Kidney (tissue), 14 donors: Measurements from ENCODE around the gene ADGRL3. TPM values are rescaled to one million over a fixed set of nuclear protein-coding genes. Genes with fewer than 3 reads are reported as not detected.

ENCODE experiments used
- DNase-seq, 5 donors: peaks; one replicate each; pipeline ENCODE4 v3.0.0-alpha.2; 2013 to 2020
- FAIRE-seq: peaks from 2 replicates; lab custom pipeline; 2012; peaks lifted over from hg19 to GRCh38; lab: Jason Lieb, UNC
- H3K27ac ChIP-seq, 2 donors: one replicate each; pipeline ENCODE4 v1.7.0; 2013; ENCODE audit warnings: low read depth in 2 of 2, low read length in 2 of 2, inconsistent platforms in 1 of 2
- H3K27me3 ChIP-seq: one replicate; pipeline ENCODE4 v1.7.1; 2013; ENCODE audit warnings: low read length, inconsistent platforms; ENCODE audit not compliant: control insufficient read depth, insufficient read depth
- H3K36me3 ChIP-seq, 3 donors: one replicate each; pipeline versions ENCODE4 v1.7.0 to v1.7.1; 2013; ENCODE audit warnings: low read length in 3 of 3, control low read depth in 1 of 3, inconsistent platforms in 1 of 3; ENCODE audit not compliant: insufficient read depth in 3 of 3, control insufficient read depth in 2 of 3
- H3K4me1 ChIP-seq, 3 donors: one replicate each; pipeline versions ENCODE4 v1.7.0 to v1.7.1; 2013; ENCODE audit warnings: low read length in 3 of 3, inconsistent platforms in 1 of 3, low read depth in 1 of 3; ENCODE audit not compliant: control insufficient read depth in 2 of 3, insufficient read depth in 2 of 3
- H3K4me3 ChIP-seq, 3 donors: one replicate each; pipeline versions ENCODE4 v1.7.0 to v1.8.1; 2013; ENCODE audit warnings: low read length in 3 of 3, control low read depth in 1 of 3, inconsistent platforms in 1 of 3
- H3K9ac ChIP-seq, 3 donors: one replicate each; pipeline versions ENCODE4 v1.7.0 to v1.7.1; 2013; ENCODE audit warnings: low read length in 3 of 3, control low read depth in 1 of 3, inconsistent platforms in 1 of 3
- H3K9me3 ChIP-seq, 3 donors: one replicate each; pipeline versions ENCODE4 v1.7.0 to v1.7.1; 2013; ENCODE audit warnings: low read length in 3 of 3, control low read depth in 1 of 3, inconsistent platforms in 1 of 3; ENCODE audit not compliant: control insufficient read depth in 2 of 3, insufficient read depth in 1 of 3
- intact Hi-C: fragments of 100-400 bp; cut with DNase I; formaldehyde crosslinking; loops from one replicate; pipeline ENCODE4 v1.11.1; 2022
- polyA plus RNA-seq: library from polyadenylated mRNA; stranded (reverse); fragments of 350-450 nt; fragmentation: Illumina TruSeq; extraction: RNeasy Lipid Tissue Mini Kit (QIAGEN cat#74804); gene quantifications from one replicate; pipeline ENCODE4 v1.2.3, GENCODE V29; 2014; ENCODE audit warnings: low read depth, low replicate concordance; ENCODE audit not compliant: insufficient read depth
- total RNA-seq: library from RNA; stranded (reverse); fragmentation: NEBNext Ultra II Directional; extraction: Animal tissue kit (Norgen Biotek cat#: 25700); gene quantifications from one replicate; pipeline ENCODE4 v1.2.1, GENCODE V29; 2021
- TF ChIP-seq, protein P1 (sequence below): IDR thresholded peaks from 3 replicates; pipeline ENCODE4 v1.5.1; 2012; ENCODE audit warnings: mild to moderate bottlenecking, moderate library complexity, borderline replicate concordance; ENCODE audit not compliant: insufficient read depth; ENCODE audit errors: extremely low read depth
- donor health status: control.
- donor health status: control.
- donor health status: control.
- donor health status: control.
- donor health status: control.
- donor health status: DM: yes; HTN: yes; CAD: no.
- donor health status: Normal renal cell carcinoma (clear cell type).

Gene ADGRL3
- total and polyA plus RNA-seq, 2 donors from 2014 or later = 1.3 to 8.9 TPM

DNA sequence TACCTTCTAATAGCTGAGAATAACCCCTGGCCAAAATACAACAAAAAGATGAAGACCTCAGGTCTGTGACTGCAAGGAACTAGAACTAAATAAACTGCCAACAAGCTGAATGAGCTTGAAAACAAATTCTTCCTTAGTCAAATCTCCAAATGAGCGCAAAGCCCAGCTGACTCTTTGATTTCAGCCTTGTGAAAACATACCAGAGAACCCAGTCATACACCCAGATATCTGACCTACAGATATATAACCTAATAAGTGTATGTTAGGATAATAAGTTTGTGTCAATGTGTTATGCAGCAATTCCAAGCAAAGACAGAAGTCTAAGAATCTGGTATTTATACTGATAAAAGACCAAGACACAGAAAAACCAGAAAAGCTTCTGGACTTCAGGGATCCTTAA is 38.0 kb upstream of the ADGRL3 start:
- FAIRE-seq (no peak), DNase-seq (no peak)
- TF ChIP-seq, protein P1, sequence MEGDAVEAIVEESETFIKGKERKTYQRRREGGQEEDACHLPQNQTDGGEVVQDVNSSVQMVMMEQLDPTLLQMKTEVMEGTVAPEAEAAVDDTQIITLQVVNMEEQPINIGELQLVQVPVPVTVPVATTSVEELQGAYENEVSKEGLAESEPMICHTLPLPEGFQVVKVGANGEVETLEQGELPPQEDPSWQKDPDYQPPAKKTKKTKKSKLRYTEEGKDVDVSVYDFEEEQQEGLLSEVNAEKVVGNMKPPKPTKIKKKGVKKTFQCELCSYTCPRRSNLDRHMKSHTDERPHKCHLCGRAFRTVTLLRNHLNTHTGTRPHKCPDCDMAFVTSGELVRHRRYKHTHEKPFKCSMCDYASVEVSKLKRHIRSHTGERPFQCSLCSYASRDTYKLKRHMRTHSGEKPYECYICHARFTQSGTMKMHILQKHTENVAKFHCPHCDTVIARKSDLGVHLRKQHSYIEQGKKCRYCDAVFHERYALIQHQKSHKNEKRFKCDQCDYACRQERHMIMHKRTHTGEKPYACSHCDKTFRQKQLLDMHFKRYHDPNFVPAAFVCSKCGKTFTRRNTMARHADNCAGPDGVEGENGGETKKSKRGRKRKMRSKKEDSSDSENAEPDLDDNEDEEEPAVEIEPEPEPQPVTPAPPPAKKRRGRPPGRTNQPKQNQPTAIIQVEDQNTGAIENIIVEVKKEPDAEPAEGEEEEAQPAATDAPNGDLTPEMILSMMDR = no peak
- Histone ChIP-seq H3K27ac (no peak overlapping the region), H3K36me3 (no peaks in the 10 kb centered on the region), H3K9ac (no peak overlapping the region), H3K4me3 (no peak overlapping the region), H3K27me3 (no peaks in the 10 kb centered on the region), H3K4me1 (no peaks in the 10 kb centered on the region), H3K9me3 (no peaks in the 10 kb centered on the region)
- intact Hi-C loops = no loop called here

DNA sequence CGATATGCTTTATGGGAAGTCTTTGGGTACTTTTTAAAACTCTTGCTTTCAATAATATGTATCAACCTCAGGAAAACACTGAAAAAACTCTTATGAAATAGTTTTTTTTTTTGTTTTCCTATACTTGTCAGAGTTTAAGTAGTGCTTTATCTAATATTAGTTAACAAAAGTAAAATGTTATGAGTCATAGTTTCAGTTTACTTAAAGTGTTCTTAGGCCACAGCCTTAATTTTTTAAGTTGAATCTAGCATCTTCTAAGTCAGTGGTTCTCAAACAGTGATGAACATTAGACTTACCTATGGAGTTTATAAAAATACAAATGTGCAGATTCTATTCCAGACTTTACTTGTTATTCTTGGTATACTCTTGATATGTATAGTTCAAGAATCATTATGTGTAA is 26.3 kb upstream of the ADGRL3 start:
- Histone ChIP-seq H3K9me3 (no peaks in the 10 kb centered on the region), H3K27ac (no peak overlapping the region), H3K36me3 (no peaks in the 10 kb centered on the region), H3K9ac (no peak overlapping the region), H3K27me3 (no peaks in the 10 kb centered on the region), H3K4me1 (no peaks in the 10 kb centered on the region), H3K4me3 (no peak overlapping the region)
- TF ChIP-seq, protein P1 = no peak
- intact Hi-C loops = no loop called here
- DNase-seq = no peak
- no peak for FAIRE-seq

DNA sequence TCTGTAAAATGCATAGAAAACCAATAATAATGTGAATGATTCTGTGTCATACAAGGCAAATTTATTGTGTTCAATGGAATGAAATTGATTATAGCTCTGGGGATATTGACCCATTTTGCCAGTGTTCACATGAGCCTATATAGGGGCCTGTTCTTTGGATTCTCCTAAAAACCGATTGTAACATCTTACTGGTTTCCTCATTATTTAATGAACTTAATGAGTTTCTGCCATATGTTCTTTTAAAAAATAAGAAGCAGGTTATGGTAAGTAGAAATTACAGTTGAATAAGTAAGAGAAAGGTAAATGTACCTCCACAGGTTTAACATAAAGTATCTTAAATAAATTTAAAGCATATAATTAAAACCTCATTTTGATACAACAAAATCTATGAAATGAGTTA is 24.6 kb upstream of the ADGRL3 start:
- H3K36me3 ChIP-seq = no peaks in the 10 kb centered on the region
- intact Hi-C loops = no loop called here
- TF ChIP-seq, protein P1 = no peak
- no peak overlapping the region for H3K27ac ChIP-seq
- no peaks in the 10 kb centered on the region for H3K27me3 ChIP-seq
- H3K4me1 ChIP-seq = no peaks in the 10 kb centered on the region
- H3K4me3 ChIP-seq = no peak overlapping the region
- H3K9me3 ChIP-seq = no peaks in the 10 kb centered on the region
- H3K9ac ChIP-seq = no peak overlapping the region
- DNase-seq = no peak
- FAIRE-seq = no peak

DNA sequence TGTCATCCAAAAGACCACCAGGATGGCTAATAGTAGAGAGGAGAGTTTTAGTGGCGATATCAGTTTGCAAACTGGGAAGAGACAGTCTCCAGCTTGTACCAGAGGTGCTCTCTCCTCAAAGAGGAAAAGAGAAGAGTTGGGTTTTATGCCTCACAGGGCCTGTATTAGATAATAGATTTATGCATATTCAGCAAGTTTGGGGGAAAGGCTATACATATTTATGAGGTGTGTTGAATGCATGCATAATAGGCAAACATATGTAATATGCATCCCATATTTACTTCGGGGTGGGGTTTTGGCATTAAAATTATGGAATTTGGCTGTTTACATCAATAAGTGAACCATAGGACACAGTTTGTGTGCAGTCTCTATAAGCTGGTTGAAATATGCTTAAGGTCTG is 22.8 kb upstream of the ADGRL3 start:
- Histone ChIP-seq H3K9ac (no peak overlapping the region), H3K27me3 (no peaks in the 10 kb centered on the region), H3K27ac (no peak overlapping the region), H3K9me3 (no peaks in the 10 kb centered on the region), H3K36me3 (no peaks in the 10 kb centered on the region), H3K4me1 (no peaks in the 10 kb centered on the region), H3K4me3 (no peak overlapping the region)
- TF ChIP-seq, protein P1 = no peak
- intact Hi-C loops = no loop called here
- DNase-seq = no peak
- no peak for FAIRE-seq
